Gastroesophageal sphincter (tissue), 3 donors: ENCODE data around the gene SPARCL1.

Experiments used
- CTCF ChIP-seq, 4 experiments: fragments of 200-600 bp in 2 of 4; fragments of 450-650 bp in 2 of 4; sonication (generic) in 1 of 4; IDR thresholded peaks; one replicate each; pipeline ENCODE4 v1.5.1; 2017 to 2019; ENCODE audit warnings: antibody characterized with exemption in 4 of 4, mild to moderate bottlenecking in 2 of 4, moderate library complexity in 2 of 4
- EP300 ChIP-seq: sonication (generic); formaldehyde crosslinking; IDR thresholded peaks from one replicate; pipeline ENCODE4 v1.6.1; 2017; ENCODE audit warnings: antibody characterized with exemption, mild to moderate bottlenecking
- POLR2A ChIP-seq, 2 donors: fragments of 450-650 bp; IDR thresholded peaks; one replicate each; pipeline ENCODE4 v1.6.1; 2017; ENCODE audit warnings: antibody characterized with exemption in 2 of 2, mild to moderate bottlenecking in 2 of 2, moderate library complexity in 1 of 2
- POLR2AphosphoS5 ChIP-seq: sonication (generic); formaldehyde crosslinking; IDR thresholded peaks from one replicate; pipeline ENCODE4 v1.6.1; 2017; ENCODE audit warnings: antibody characterized with exemption

DNA sequence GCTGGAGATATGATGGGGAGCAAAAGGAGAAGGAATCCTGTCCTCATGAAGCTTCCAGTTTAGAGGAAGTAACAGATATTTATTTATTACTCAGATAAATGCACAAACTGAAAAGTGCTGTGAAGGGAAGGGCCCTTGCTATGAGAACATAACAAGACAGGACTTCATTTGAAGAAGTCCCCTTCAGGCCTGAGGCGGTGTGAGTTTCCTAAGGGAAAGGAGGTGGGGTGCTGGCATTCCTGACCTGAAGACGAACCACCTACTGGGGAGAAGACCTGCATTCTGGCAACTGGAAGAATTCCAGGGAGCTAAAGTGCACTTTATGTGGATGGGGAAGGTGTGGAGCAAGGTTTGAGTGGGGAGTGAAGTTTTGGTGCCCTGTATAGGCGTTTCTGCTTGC is 15.9 kb upstream of the SPARCL1 start:
- TF ChIP-seq CTCF (IDR thresholded peaks at IDR 0.05) (no peak), POLR2AphosphoS5 (no peak), POLR2A (IDR thresholded peaks at IDR 0.05) (no peak), EP300 (no peak)
